Fibroblast of villous mesenchyme (primary cell): Measurements from ENCODE around the gene UBL4B. TPM values are rescaled to one million over a fixed set of nuclear protein-coding genes. Genes with fewer than 3 reads are reported as not detected.
A peak's percentile ranks its signal among the peaks of the same experiment; 100 is the strongest.

Source experiments
- DNase-seq: peaks from one replicate; pipeline ENCODE4 v3.0.0-alpha.2; 2010; ENCODE audit warnings: low read depth
- H3K4me3 ChIP-seq: 2 replicates; pipeline ENCODE4 v1.5.1; 2011; ENCODE audit warnings: low read depth, mild to moderate bottlenecking, low read length
- total RNA-seq: library from RNA; depleted of rRNA; stranded (reverse); fragments of >200 nt; gene quantifications from 2 replicates; pipeline ENCODE4 v1.2.3, GENCODE V29; 2012
- TF ChIP-seq, protein P1 (sequence below): IDR thresholded peaks from 2 replicates; pipeline ENCODE4 v1.5.1; 2012; ENCODE audit warnings: low read depth, mild to moderate bottlenecking, low read length; ENCODE audit not compliant: insufficient read depth

UBL4B gene
- total RNA-seq, 1 donor = not detected

DNA sequence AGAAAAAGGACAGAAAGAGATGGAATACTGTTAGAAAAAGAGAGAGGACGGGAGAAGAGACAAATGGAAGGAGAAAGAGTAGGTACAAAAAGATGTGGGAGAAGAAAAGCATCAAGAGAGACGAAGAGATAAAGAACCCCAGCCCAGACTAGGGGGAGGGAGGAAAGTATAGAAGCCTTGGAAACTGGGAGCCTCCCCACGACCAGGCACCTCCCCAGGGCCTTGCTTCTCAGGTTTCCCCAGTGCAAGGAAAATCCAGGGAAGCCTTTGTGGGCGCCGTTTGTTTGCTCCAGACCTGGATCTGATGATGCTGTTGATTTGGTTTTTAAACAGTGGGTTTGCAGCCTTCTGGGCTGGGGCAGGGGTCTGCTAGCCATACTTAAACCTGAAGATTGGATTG, 26.6 kb upstream of the UBL4B start:
- TF ChIP-seq, protein P1, sequence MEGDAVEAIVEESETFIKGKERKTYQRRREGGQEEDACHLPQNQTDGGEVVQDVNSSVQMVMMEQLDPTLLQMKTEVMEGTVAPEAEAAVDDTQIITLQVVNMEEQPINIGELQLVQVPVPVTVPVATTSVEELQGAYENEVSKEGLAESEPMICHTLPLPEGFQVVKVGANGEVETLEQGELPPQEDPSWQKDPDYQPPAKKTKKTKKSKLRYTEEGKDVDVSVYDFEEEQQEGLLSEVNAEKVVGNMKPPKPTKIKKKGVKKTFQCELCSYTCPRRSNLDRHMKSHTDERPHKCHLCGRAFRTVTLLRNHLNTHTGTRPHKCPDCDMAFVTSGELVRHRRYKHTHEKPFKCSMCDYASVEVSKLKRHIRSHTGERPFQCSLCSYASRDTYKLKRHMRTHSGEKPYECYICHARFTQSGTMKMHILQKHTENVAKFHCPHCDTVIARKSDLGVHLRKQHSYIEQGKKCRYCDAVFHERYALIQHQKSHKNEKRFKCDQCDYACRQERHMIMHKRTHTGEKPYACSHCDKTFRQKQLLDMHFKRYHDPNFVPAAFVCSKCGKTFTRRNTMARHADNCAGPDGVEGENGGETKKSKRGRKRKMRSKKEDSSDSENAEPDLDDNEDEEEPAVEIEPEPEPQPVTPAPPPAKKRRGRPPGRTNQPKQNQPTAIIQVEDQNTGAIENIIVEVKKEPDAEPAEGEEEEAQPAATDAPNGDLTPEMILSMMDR = no peak
- DNase-seq = no peak
- no peak overlapping the region for H3K4me3 ChIP-seq

DNA sequence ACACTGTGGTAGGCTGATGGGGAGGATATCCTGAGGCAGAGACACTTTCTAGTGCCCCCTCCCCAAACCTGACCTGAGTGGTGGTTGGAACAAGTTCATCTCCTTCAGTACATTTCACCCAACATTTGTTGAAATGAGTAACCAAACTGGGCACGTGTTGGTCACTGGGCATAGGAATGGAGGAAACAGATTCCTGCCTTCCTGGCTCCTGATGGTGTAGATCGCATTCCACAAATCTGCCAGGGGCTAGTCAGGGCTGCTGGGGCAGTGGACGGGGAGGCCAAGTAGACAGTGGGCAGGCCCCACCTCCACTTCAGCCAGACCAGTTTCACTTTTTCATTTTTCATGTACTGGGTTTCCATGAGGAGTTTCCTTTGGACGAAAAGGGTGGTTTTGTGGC, 25.3 kb upstream of the UBL4B start:
- DNase-seq = no peak
- no peak overlapping the region for H3K4me3 ChIP-seq
- TF ChIP-seq, protein P1 = no peak

DNA sequence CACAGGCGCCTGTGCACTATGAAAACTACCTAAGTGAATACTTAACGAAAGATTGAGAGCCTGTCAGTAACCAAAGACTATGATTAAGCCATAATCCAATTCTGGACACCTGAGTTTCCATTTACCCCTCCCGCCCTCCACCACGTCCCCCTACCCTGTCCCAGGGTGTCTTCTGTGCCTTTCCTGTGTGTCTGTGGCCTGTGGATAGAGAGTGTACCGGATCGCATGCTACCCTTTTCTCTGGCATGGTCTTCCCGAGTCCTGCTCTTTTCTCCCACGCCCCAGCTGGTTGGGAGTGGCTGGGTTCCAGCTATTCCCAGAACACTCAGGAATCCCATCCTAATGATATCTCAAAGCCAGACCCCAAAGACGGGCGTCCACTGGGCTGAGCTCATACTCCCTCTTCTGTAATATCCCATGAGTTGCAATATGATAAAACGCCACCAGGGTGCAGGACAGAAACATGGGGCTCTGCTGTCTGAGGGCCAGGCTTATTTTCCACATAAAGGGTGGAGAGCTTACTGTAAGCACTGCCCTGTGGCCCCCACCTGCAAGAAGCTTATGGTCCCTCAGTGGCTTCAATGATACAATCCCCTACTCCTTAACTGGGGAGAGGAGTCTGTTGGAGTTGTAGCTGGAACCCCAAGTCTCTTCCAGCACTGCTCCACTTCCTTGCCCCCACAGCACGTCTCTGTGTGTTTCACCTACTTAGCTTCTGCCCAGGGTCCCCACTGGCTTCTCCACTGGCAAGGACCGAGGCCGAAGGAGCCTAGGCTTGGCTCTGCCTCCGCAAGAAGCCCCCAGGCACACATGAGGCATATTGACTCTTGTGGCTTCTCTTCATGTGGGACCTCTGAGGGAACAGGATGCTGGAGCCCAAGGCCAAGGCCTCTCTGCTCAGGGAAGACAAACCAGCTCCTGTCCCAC, 24.2 kb upstream of the UBL4B start:
- no peak overlapping the region for H3K4me3 ChIP-seq
- peak; percentile 56 for DNase-seq
- TF ChIP-seq, protein P1 = peak; percentile 71

DNA sequence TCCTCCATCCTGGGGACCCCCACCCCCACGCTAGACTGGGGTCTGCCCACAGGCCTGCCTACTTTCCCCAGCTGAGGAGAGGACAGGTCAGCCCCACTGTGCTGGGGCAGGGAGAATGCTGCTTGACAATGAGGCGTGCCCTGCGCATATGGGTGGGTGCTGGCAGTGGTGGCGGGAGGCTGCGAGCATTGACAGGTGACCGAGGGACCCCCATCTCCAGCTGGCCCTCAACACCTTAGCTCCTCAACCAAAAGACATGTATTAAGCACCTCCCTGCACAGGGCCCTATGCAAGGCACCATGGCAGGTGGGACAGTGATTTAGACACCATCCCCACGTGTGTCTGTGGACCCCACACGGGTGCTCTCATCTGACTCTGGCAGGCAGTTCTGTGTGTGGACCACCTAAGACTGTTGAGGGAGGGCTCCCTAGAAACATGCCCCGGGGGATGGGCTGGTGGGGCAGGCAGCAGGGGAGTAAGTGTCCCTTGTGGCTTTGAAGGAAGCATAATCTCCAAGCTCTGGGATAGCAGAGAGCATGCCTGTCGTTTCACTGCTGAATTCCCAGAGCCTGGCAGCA, 23.4 kb upstream of the UBL4B start:
- no peak for DNase-seq
- TF ChIP-seq, protein P1 = no peak
- H3K4me3 ChIP-seq = no peak overlapping the region

DNA sequence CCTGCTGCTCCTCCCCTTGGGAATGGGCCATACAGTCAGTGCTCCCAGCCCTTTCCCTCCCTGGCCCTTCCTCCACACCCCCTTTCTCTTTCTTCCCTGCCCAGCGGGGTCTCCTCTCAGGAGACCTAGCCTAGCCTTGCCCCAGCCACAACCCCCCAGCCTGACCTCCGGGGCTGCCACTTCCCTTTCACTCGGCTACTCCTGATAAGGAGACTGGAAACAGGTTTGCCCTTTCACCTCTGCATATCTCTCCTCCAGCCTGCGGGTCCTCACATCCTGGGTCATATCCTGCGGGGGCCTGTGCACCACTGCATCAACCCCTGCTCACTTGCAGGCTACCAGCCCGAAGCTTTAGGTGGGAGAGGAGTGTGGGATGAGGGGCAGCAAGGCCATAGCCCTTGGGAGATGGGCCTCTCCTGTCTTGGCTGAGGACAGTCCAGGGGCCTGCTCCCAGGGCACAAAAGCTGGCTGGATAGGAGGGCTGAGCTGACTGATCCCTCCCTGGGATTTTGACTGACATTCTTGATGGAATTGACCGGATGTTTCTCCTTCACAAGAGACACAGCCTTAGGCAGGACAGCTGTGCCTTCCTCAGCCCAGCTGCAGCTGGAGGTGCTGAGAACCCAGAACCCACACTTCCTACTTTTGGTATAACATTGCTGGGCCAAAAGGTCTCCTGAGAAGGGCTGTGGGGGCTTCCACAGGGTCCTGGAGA, 22.5 kb upstream of the UBL4B start:
- DNase-seq = no peak
- TF ChIP-seq, protein P1 = no peak
- no peak overlapping the region for H3K4me3 ChIP-seq

DNA sequence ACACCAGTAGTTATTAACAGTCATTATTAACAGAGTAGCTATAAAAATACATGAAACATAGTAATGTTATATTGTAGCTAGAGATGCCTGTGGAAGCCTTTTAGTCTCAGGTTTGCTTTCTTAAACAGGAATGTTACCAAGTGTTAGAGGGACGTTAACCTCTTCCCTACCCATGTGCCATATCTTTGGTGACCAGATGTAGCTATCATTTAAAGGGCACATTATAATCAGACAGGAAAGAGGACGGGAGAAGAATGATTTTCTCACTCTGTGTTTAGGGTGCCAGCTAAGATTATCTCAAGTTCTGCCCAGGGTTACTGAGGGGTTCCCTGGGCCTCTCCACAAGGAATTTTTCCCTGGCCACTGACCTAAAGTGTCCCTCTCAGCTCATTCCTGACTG, 20.9 kb upstream of the UBL4B start:
- no peak overlapping the region for H3K4me3 ChIP-seq
- DNase-seq = no peak
- TF ChIP-seq, protein P1 = no peak
